ENCODE results near the gene YPEL1.

DNA sequence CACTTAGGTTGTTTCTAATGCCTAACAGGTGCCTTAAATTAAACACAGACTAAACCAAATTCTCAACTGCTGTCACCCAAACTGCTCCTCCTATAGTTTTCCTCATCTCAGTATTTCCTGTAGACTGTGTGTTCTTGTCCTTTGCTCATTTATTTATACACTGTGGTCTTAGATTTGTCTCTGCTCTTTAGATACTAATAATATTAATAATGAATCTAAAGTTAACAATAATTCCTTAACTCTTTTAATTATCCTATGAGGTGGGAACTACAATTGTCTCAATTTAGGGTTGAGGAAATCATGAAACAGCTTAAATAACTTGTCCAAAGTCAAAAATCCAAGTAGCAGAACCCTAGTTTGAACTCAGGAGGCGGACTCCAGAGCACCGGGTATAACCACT, 43.9 kb upstream of the YPEL1 start:
- TF ChIP-seq POLR2A (IDR thresholded peaks at IDR 0.05) (no peak), CTCF (IDR thresholded peaks at IDR 0.05) (no peak), POLR2AphosphoS5 (IDR thresholded peaks at IDR 0.05) (no peak)
